Osteoblast (primary cell): ENCODE data around the gene POT1. TPM values are rescaled to one million over a fixed set of nuclear protein-coding genes. Genes with fewer than 3 reads are reported as not detected.

ENCODE experiments used
- DNase-seq: peaks from one replicate; pipeline ENCODE4 v3.0.0; 2011; ENCODE audit warnings: low spot score, mixed read lengths; ENCODE audit not compliant: insufficient read length; ENCODE audit errors: missing footprints
- H2AFZ ChIP-seq: 2 replicates; pipeline ENCODE4 v1.6.0; 2011; ENCODE audit warnings: mild to moderate bottlenecking, low read length
- H3K27ac ChIP-seq: 2 replicates; pipeline ENCODE4 v1.5.1; 2011; ENCODE audit warnings: mild to moderate bottlenecking, low read depth, low read length, moderate library complexity
- H3K27me3 ChIP-seq: 2 replicates; pipeline ENCODE4 v1.6.0; 2012; ENCODE audit warnings: mild to moderate bottlenecking, control low read depth, inconsistent platforms, low read length, moderate library complexity; ENCODE audit not compliant: insufficient read depth
- H3K36me3 ChIP-seq: 2 replicates; pipeline ENCODE4 v1.5.1; 2011; ENCODE audit warnings: mild to moderate bottlenecking, low read length, control low read depth, moderate library complexity; ENCODE audit not compliant: insufficient read depth
- H3K4me1 ChIP-seq: 2 replicates; pipeline ENCODE4 v1.5.1; 2011; ENCODE audit warnings: mild to moderate bottlenecking, low read length, control low read depth, moderate library complexity; ENCODE audit not compliant: insufficient read depth
- H3K4me2 ChIP-seq: 2 replicates; pipeline ENCODE4 v1.6.0; 2011; ENCODE audit warnings: mild to moderate bottlenecking, low read length; ENCODE audit not compliant: insufficient read depth
- H3K4me3 ChIP-seq: fragments of 200-600 bp; sonication (generic); 3 replicates; pipeline ENCODE4 v1.5.1; 2012; ENCODE audit warnings: mild to moderate bottlenecking, low read length, inconsistent platforms; ENCODE audit not compliant: insufficient read depth
- H3K79me2 ChIP-seq: 2 replicates; pipeline ENCODE4 v1.6.0; 2012; ENCODE audit warnings: mild to moderate bottlenecking, low read length, control low read depth, inconsistent platforms; ENCODE audit not compliant: insufficient read depth
- H3K9me3 ChIP-seq: 2 replicates; pipeline ENCODE4 v1.5.1; 2011; ENCODE audit warnings: low read depth, low read length, control low read depth
- H4K20me1 ChIP-seq: 2 replicates; pipeline ENCODE4 v1.6.0; 2012; ENCODE audit warnings: mild to moderate bottlenecking, low read length, control low read depth; ENCODE audit not compliant: insufficient read depth
- CTCF ChIP-seq: IDR thresholded peaks from 2 replicates; pipeline ENCODE4 v1.5.1; 2011; ENCODE audit warnings: mild to moderate bottlenecking, low read depth, low read length, moderate library complexity; ENCODE audit errors: extremely low read depth
- total RNA-seq: library from RNA; depleted of rRNA; stranded (reverse); fragments of >200 nt; gene quantifications from 2 replicates; pipeline ENCODE4 v1.2.3, GENCODE V29; 2012

The POT1 gene
- total RNA-seq, 1 donor: 23.5 TPM

- TF ChIP-seq CTCF: no peak
- no peaks in the 10 kb centered on the region for H3K36me3 ChIP-seq
- no peaks in the 10 kb centered on the region for H3K27me3 ChIP-seq
- no peak overlapping the region for H3K27ac ChIP-seq
- no peak for DNase-seq
- no peak overlapping the region for H3K4me2 ChIP-seq
- no peaks in the 10 kb centered on the region for H3K4me1 ChIP-seq
- no peak overlapping the region for H3K4me3 ChIP-seq
- no peak overlapping the region for H2AFZ ChIP-seq
- no peaks in the 10 kb centered on the region for H3K79me2 ChIP-seq
- no peaks in the 10 kb centered on the region for H4K20me1 ChIP-seq
- H3K9me3 ChIP-seq: no peaks in the 10 kb centered on the region
Observed at GRCh38 chr7:124780056-124780455, 149.6 kb downstream of the POT1 start.

- Histone ChIP-seq H3K27ac (no peak overlapping the region), H3K36me3 (no peaks in the 10 kb centered on the region), H3K4me1 (no peaks in the 10 kb centered on the region), H4K20me1 (no peaks in the 10 kb centered on the region), H3K27me3 (no peaks in the 10 kb centered on the region), H3K4me2 (no peak overlapping the region), H3K79me2 (no peaks in the 10 kb centered on the region), H3K4me3 (no peak overlapping the region), H2AFZ (no peak overlapping the region), H3K9me3 (no peaks in the 10 kb centered on the region)
- no peak for TF ChIP-seq CTCF
- no peak for DNase-seq
Observed at GRCh38 chr7:124779620-124780019, 150.0 kb downstream of the POT1 start.

GRCh38 chr7:124779194-124779593, 150.4 kb downstream of the POT1 start:
- Histone ChIP-seq H3K27ac (no peak overlapping the region), H3K4me2 (no peak overlapping the region), H3K79me2 (no peaks in the 10 kb centered on the region), H3K9me3 (no peaks in the 10 kb centered on the region), H2AFZ (no peak overlapping the region), H3K36me3 (no peaks in the 10 kb centered on the region), H4K20me1 (no peaks in the 10 kb centered on the region), H3K4me3 (no peak overlapping the region), H3K27me3 (no peaks in the 10 kb centered on the region), H3K4me1 (no peaks in the 10 kb centered on the region)
- TF ChIP-seq CTCF: no peak
- DNase-seq: no peak

- no peaks in the 10 kb centered on the region for H3K27me3 ChIP-seq
- no peak overlapping the region for H3K4me3 ChIP-seq
- no peaks in the 10 kb centered on the region for H4K20me1 ChIP-seq
- H3K79me2 ChIP-seq: no peaks in the 10 kb centered on the region
- H3K36me3 ChIP-seq: no peaks in the 10 kb centered on the region
- H3K27ac ChIP-seq: no peak overlapping the region
- no peak overlapping the region for H3K4me2 ChIP-seq
- no peaks in the 10 kb centered on the region for H3K9me3 ChIP-seq
- H2AFZ ChIP-seq: no peak overlapping the region
- no peaks in the 10 kb centered on the region for H3K4me1 ChIP-seq
- TF ChIP-seq CTCF: no peak
- no peak for DNase-seq
Observed at GRCh38 chr7:124777268-124777667, 152.4 kb downstream of the POT1 start.
